ENCODE measurements around the gene TRIP4.
A peak's percentile ranks its signal among the peaks of the same experiment; 100 is the strongest.

TRIP4 gene

GRCh38 chr15:64452988-64453688, 65.5 kb downstream of the TRIP4 start:
- no peak for DNase-seq

- DNase-seq = no peak
Observed at GRCh38 chr15:64453689-64454037, 66.0 kb downstream of the TRIP4 start.

GRCh38 chr15:64454282-64454681, 66.6 kb downstream of the TRIP4 start:
- no peak for DNase-seq

- DNase-seq = peak; percentile 81 to 85
Observed at GRCh38 chr15:64455961-64456371, 68.3 kb downstream of the TRIP4 start.

GRCh38 chr15:64456634-64457108, 69.0 kb downstream of the TRIP4 start:
- DNase-seq = peak; percentile 72 to 87

GRCh38 chr15:64459066-64459781, 71.6 kb downstream of the TRIP4 start:
- DNase-seq = no peak

GRCh38 chr15:64460206-64460723, 72.6 kb downstream of the TRIP4 start, which contains the start of gene ZNF609:
TSS of gene ZNF609 (plus strand) at chr15:64460578. CDS start at chr15:64499420, 38,842 bp downstream.
- DNase-seq = peak; percentile 78 to 88

GRCh38 chr15:64460724-64461720, 73.4 kb downstream of the TRIP4 start:
- peak; percentile 60 to 70 for DNase-seq

- no peak for DNase-seq
Observed at GRCh38 chr15:64461721-64462162, 74.1 kb downstream of the TRIP4 start.

- DNase-seq = no peak
Observed at GRCh38 chr15:64462492-64462891, 74.9 kb downstream of the TRIP4 start.

- no peak for DNase-seq
Observed at GRCh38 chr15:64464276-64465005, 76.8 kb downstream of the TRIP4 start.

GRCh38 chr15:64466408-64467141, 78.9 kb downstream of the TRIP4 start:
- DNase-seq = no peak

- no peak for DNase-seq
Observed at GRCh38 chr15:64472161-64472560, 84.5 kb downstream of the TRIP4 start.

- no peak for DNase-seq
Observed at GRCh38 chr15:64474846-64475245, 87.2 kb downstream of the TRIP4 start.

GRCh38 chr15:64476550-64476949, 88.9 kb downstream of the TRIP4 start:
- DNase-seq = no peak

- no peak for DNase-seq
Observed at GRCh38 chr15:64478863-64479262, 91.2 kb downstream of the TRIP4 start.

- no peak for DNase-seq
Observed at GRCh38 chr15:64480891-64481290, 93.3 kb downstream of the TRIP4 start.

GRCh38 chr15:64483749-64484148, 96.1 kb downstream of the TRIP4 start:
- DNase-seq = no peak

- DNase-seq = no peak
Observed at GRCh38 chr15:64485796-64486195, 98.2 kb downstream of the TRIP4 start.

GRCh38 chr15:64490598-64491259, 103.1 kb downstream of the TRIP4 start:
- DNase-seq = no peak

GRCh38 chr15:64493641-64494040, 106.0 kb downstream of the TRIP4 start:
- no peak for DNase-seq

Data from Kasumi-1 (cell line).